GM18868 (cell line): Measurements from ENCODE around the gene PPP1R2B.
"Not testable (repeated sequence)": the region's sequence is repeated elsewhere in the genome, so short reads cannot be mapped to it uniquely, and the experiment has no call there.

Source experiments
- ATAC-seq: cut with Tn5 transposase; IDR thresholded peaks from one replicate; pipeline ENCODE4 v1.9.1; 2021; ENCODE audit warnings: mild to moderate bottlenecking, moderate library complexity; ENCODE audit not compliant: unreplicated experiment

Gene PPP1R2B

DNA sequence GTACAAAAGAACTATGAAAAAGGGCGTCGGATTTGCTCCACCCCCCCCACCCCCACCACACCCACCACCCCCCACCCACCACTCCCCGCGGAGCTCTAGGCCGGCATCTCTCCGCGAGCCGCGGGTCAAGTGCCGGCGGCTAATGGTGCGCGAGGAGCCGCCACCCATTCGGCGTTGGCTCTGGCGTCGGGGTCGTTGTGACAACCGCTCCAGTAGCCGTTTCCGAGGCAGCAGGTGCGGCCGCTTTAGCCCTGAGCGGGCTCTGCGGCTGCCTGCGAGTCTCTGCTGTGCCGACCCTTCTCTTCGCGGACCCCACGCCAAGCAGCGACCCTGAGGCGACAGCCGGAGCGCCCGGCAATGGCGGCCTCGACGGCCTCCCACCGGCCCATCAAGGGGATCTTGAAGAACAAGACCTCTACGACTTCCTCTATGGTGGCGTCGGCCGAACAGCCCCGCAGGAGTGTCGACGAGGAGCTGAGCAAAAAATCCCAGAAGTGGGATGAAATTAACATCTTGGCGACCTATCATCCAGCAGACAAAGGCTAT is at the start of gene PPP1R2B:
TSS of gene PPP1R2B (plus strand) at position 90 of the 546 bp plus-strand sequence. CDS start at position 358, 268 bp downstream.
- no peak for ATAC-seq

DNA sequence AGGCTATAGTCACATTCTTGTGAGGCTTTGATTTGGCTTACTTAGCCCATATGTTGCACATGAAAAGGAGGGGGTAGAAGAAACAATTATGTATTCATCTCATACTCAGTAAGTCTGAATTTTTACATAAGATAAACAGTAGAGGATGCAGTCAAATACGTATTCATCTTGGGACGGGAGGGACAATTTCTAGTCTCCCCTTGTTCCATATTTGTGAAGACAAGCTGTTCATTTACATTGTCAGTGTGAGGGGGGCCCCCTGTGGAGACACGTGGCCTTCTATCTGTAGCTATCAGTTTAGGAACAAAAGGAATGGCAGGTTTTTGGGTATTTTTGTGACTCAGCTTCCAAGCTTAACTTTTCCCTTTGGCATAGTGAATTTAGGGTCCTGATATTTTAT is 49.2 kb upstream of the PPP1R2B start:
- no peak for ATAC-seq

DNA sequence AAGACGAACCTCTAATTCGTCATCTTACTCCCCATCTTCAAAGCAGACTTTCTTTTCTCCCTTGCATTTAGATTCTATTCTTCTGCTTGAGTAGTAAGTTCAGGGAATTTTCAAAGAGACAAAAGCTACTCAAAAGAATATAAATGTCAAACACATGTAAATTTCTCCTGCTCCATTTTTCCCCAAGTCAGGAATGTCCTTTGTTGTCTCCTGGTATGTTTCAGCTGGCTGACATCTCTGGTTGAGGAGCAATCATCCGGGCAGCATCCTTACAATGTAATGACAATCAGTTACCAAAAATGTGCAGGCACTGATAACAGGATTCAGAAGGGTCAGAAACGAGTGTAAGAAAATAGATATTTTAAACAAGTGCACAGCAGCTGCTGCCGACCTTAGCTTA is 47.6 kb upstream of the PPP1R2B start:
- ATAC-seq: no peak

DNA sequence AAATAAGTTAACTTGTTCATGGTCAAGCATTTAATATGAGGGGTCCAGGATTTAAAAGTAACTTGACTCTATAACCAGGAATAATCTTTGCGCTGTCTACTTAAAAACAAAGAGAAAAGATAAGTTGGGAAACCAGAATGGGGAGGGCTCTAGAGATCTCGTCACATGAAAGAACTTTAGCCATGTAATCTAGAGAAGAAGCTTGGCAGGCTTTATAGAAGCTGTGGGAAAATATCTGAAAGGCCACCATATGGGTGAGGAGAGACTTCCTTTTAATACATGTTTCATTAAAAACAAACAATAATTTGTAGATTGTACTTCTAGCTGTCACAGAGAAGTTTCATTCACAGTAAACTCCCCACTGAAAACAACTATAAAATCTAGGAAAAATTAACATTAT is 46.7 kb upstream of the PPP1R2B start:
- no peak for ATAC-seq

DNA sequence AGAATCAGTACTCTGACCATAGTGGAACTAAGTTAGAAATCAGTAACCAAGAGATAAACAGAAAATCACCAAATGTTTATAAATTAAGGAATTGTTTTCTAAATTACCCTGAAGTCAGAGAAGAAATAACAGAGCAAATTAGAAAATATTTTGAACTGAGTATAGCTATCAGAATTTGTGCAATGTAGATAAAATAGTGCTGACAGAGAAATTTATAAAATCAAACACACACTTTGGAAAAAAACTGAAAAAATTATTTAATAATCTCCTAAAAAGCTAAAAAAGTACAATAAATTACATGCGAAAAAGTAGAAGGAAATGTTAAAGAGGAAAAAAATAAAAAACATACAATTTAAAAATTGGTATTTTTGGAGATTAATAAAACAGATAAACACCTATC is 37.1 kb upstream of the PPP1R2B start:
- ATAC-seq: no peak

DNA sequence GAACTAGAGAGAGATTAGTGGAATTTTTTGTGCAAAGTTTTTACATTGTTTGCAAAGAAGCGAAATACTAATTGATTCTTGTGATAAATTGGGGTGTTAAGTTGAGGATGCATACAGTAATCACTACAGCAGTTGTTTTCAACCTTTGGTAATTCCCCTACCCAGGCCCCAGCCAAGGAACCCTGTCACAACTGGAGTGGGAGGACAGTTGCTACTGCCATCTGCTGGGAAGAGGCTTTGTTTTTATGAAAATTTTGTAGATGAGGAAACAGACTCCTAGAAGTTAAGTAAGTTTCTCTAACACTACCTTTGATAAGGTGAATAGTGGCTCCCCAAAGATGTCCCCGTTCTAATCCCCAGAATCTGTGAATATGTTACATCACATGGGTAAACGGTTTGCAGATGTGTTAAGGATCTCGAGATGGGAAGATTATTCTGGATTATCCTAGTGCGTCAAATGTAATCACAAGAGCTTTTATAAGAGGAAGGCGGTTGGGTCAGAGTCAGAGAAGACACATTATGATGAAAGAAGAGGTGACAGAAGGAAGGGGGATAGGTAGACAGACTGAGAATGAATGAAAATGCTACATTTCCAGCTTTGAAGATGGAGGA is 34.0 kb upstream of the PPP1R2B start:
- peak; percentile 82 for ATAC-seq

DNA sequence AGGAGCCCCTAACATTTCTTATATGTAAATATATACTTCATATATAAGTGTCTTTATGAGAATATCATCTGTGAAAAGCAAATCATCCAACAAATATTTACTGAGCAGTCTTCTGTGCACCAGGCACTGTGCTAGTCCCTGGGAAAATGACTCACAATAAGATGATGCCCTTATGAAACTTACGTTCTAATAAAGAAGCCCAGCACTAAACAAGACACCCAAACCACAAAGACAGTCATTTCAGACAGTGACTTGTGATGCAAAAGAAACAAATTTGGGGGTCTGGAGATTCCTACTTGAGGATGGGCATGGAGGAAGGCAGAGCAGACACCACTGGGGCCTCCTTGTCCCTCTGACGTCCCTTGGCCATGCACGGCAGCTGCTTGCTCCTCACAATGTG is 30.6 kb upstream of the PPP1R2B start:
- ATAC-seq: peak; percentile 48

DNA sequence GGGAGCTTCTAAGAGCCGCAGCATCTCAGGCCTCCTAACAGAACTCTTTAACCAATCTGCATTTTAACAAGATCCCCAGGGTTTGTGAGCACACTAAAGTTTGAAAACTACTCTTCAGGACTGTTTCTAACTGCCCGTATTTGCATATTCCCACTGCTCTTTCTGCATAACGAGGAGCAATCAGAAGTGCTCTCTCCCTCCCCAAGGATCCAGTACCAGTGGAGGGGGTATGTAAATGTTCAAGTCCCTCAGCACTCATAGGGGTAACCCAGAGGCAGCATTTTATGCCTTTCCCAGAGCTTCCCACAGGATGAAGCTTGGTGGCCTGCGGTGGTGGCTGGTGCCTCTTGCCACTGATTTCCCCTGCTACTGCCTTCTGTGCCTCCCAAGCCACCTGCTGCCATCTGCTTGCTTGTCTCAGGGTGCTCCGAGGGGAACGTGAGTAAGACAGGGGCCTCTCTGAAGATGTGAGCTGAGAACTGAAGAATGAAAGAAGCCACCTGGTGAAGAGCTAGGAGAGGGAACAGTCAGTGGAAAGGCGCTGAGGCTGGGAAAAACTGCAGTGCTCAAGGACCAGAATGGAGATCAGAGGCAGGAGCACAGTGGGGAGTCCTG is 30.0 kb upstream of the PPP1R2B start:
- no peak for ATAC-seq

DNA sequence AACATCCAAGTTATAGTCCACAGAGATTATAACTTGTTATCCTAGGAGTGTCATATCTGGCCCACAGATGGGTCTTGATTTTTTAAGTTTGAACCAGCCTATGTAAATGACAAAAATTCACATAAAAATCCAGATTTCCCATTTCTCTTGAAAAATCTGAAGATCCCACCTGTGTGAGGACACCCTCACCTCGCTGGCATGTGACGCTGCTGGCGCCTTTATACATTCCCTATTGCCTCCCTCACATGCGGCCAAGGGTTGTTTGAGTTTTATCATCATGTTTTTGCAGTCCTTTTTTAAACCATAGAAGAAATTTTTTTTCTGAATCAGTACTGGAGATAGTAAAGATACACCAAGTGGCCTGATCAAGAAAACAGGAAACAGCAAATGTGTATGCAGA is 25.9 kb upstream of the PPP1R2B start:
- ATAC-seq: no peak

DNA sequence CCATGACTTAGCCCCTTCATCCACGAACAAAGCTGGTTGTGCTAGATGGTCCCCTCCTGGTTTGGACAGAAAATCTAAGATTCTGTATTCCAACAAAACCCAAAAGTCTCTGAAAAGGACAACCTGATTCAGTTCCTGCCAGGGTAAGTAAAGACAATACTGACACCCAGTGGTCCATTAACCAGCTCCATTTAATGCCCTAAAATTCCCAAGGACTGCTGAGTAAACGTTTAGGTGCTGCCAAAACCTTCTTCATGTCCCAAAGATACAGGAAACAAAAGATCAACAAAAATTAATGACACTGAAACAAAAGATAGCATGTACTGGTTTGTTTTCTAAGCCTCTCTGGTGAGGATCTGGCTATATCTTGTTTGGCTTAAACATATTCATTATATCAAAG is 25.3 kb upstream of the PPP1R2B start:
- ATAC-seq: no peak

DNA sequence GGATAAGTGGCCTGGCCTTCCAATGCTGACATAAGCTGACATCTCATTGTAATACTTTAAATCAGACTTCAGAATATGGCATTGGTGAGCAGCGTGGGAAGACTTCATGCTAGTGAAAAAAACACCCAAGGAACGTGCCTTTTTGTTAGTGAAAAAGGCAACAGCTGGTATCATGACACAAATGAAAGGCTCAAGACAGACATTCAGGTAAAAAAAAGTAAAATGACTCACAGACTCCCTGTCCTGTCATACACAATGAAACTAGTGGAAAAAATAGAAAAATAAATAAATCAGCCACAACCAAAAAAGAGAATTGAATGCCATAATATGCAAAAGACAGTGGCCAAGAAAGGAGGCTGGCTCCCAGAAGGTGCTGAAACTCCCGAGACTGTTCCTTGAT is 24.4 kb upstream of the PPP1R2B start:
- ATAC-seq: peak; percentile 37

DNA sequence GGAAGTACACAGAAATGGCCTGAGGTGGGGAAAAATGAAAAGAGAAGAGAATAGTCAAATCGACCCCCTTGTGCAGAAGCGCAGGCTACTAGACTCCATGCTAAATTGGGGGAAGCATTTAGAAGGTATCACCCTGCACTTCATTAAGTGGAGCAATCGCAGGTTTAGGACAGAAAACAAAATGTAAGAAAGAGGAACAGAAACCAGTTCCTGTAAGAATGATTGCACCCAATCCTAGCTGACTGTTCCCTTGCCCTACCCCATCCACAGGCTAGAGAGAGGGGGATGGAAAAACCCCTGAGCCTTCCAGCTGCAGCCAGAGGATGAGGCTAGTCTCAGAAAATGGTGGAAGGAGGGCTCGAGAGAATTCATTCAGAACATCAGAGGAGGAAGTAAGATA is 23.9 kb upstream of the PPP1R2B start:
- peak; percentile 90 for ATAC-seq

DNA sequence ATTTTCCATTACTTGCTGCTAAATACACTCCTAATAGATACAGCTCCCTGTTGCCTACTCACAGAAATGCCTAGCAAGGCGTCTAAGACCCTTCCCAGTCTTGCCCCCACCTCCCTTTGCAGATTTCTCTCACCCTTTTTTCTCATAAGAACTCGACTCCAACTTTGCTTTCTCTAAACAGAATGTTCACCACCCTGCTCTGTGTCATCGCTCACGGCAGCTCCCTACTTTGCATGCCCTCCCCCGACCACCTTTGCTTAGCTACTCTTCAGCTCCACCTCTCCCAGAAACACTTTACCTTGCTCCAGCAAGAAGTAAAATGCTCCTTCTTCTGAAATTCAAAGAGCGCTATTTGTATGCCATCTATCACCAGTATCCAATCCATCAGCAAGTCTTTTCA is 15.2 kb upstream of the PPP1R2B start:
- no peak for ATAC-seq

DNA sequence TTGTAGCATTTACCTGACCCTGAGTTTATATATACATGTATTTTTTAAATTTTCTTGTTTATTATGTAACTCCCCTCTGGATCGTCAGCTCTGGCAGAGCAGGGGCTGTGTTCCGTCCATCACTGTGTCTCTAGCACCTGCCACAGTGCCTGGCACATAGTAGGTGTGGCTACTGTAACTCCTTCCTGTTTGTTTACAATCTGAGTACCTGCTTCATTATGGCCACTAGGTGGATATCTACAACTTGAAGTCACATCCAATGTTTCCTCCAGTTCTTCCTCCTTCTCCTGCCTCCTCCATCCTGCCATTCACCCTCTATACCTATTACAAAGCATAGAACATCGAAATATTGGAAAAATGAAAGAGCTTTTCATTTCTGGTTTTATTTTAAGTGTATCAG is 14.2 kb upstream of the PPP1R2B start:
- peak; percentile 62 for ATAC-seq

DNA sequence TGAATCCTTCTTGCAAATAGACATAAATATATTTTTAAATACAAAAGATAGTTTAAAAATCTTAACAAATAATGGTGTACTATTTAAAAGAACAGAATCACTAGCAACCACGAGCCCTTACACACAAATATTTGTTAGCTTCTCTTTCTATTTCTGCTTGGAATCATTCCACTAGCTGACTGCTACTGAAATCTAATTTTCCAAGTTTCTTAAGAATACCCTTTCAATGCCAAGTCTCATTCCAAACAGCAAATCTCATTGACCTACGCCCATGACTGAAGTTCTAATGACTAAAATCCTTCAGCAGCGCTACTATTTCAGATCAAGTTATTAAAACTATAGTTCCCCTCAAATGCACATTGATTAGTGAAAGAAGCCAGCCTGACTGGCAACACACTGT is 13.2 kb upstream of the PPP1R2B start:
- no peak for ATAC-seq

DNA sequence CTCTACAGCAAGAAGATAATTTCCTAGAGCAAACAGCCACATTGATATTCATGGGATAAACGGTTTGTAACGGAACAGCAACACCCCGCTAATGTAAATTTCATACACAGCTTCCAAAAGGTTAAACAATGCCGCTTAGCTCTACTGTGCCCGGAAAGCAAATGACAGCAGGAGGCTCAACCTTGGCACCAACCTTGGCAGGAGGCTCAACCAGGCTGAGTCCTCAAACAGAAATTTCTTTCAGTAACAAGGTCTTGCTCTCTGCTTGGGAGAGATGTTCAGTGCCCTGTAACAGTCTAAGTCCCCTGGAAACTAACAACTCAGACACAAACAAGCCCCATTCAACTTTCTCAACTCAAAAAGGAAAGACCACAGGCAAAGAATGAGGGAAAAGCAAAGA is 11.1 kb upstream of the PPP1R2B start:
- ATAC-seq: no peak

DNA sequence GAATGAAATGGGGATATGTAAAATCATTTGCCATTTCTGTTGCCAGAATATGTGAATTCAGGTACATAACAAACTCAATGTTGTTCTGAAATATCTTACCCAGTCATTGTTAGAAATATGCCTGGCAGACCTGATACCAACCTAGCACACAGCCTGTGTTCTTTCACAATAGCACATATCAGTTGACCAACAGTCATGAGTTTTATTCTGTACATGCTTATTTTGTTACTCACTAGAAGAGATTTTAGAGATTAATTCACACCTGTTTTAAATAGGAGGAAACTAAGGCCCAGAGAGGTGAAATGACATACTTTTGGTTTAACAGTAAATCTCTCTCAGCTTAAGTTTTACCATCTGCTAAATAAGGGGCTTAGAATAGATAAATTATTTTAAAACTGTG is 8.4 kb upstream of the PPP1R2B start:
- ATAC-seq: no peak

DNA sequence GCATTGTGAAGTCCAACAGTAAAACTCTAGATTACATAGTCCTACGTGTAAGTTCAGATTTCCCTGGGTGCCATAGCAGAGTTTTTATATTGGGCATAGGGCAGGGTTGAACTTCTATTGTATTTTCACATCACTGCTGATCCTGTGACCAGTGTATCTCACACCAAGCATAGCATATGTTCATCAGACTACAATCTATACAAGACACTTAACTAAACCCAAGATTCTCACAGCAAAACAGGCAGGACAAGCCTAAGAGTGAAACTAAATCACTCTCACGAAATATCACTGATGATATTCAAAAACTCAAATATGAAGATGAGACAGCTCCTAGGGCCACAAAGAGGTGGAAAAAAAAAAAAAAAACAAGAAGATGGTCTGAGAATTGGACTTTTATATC is 3.2 kb upstream of the PPP1R2B start:
- peak; percentile 61 for ATAC-seq

DNA sequence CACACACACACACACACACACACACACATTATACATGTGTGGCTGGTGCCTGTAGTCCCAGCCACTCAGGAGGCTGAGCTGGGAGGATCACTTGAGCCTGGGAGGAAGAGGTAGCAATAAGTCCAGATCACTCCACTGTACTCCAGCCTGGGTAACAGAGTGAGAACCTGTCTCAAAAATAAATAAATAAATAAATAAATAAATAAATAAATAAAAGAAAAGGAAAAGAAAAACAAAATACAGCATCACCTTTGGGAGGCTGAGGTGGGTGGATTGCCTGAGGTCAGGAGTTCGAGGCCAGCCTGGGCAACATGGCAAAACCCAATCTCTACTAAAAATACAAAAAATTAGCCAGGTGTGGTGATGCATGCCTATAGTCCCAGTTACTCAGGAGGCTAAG is 1.6 kb upstream of the PPP1R2B start:
- not testable (repeated sequence) for ATAC-seq

DNA sequence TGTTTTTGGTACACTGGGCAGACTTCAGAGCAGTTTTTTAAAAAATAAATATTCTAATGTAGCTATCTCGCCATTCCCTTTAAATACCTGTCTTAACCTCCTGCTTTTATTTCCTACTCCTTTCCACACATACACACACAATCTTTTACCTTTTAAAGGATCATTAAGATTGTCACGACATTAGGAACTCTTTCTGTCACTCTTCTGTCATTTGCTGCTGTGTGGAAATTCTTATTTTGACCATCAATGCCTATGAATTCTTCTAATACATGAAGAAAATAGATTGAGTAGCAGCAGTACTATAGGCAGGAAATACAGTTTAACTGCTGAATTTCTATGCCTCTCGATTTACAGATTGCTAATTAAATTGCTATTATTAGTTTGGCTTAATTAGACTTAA is 1.8 kb downstream of the PPP1R2B start:
- no peak for ATAC-seq

DNA sequence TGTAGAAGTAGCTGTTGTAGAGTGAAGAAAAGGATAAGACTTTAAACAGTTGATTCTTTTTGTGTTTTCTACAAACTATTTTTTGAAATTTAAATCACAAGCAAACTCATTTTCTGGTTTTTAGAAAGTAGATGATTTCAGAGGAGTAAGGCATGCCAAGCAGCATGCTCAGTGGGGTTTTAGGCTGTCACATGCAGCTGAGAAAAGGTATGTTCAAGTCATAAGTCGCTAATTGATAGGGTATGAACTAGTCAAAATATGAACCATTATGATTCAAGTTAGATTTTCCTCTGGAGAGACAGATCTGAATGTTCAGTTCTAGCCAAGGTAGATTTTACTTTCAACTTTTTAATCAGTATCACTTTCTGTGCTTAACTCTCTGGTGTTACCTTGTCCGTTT is 3.0 kb downstream of the PPP1R2B start:
- ATAC-seq: not testable (repeated sequence)

DNA sequence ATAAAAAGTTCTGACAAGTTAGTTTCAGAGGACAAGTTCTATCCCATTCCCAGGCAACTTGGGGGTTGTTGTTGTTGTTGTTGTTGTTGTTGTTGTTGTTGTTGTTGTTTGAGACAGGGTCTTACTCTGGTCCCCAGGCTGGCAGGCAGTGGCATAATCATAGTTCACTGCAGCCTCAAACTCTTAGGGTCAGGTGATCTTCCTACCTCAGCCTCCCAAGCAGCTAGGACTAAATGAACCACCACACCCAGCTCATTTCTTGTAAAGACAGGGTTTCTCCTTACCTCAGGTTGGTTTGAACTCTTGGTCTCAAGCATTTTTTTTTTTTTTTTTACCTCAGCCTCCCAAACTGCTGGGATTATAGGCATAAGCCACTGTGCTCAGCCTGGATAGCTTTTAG is 15.3 kb downstream of the PPP1R2B start:
- no peak for ATAC-seq

DNA sequence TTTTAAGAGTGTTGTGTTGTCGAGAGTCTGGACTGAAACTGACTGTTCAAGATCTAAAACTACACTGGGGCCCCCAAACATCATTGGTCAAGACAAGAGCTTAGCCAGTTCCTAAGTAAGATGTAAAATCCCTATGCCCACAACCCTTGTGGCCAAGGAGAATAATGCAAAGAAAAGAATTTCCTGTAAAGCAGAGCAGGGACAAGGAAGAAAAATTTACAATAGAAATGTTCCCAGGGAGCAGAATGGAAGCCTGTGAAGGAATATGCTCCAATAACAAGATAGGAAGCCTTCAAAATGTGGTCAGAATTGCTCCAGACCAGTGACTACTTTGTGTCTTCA is 20.4 kb downstream of the PPP1R2B start:
- no peak for ATAC-seq
